Activated naive CD4-positive, alpha-beta T cell treated with anti-CD3 and anti-CD28 coated beads, Interleukin-2, amount 10 ng/mL, durations not matched to agents 7 days and 5 days (primary cell): ENCODE data around the gene BCL10.
A peak's percentile ranks its signal among the peaks of the same experiment; 100 is the strongest.

Source experiments
- CTCF ChIA-PET: fragments of 350-600 bp; sonication (Branson Sonifier 250); formaldehyde crosslinking; loops from one replicate; lab custom pipeline; 2021; ENCODE audit warnings: antibody characterized with exemption; lab: Charles Lee
- DNase-seq: peaks from one replicate; pipeline ENCODE4 v3.0.0-alpha.2; 2020
- H3K27ac Mint-ChIP-seq: one replicate; pipeline ENCODE4 v1.8.0; 2021; ENCODE audit warnings: mild to moderate bottlenecking, moderate library complexity, mixed read lengths
- H3K27me3 Mint-ChIP-seq: one replicate; pipeline ENCODE4 v1.8.0; 2021; ENCODE audit warnings: mild to moderate bottlenecking, mixed read lengths
- H3K36me3 Mint-ChIP-seq: one replicate; pipeline ENCODE4 v1.8.0; 2021; ENCODE audit warnings: mixed read lengths
- H3K4me1 Mint-ChIP-seq: one replicate; pipeline ENCODE4 v1.8.0; 2021; ENCODE audit warnings: mixed read lengths
- H3K4me3 Mint-ChIP-seq: one replicate; pipeline ENCODE4 v1.8.0; 2021; ENCODE audit warnings: mild to moderate bottlenecking, moderate library complexity, mixed read lengths
- H3K9me3 Mint-ChIP-seq: one replicate; pipeline ENCODE4 v1.8.0; 2021; ENCODE audit warnings: mixed read lengths

Gene BCL10

GRCh38 chr1:85276215-85276977 is at the start of gene BCL10:
TSS of gene BCL10 (minus strand) at chr1:85276632. CDS start at chr1:85276352, 280 bp downstream.
- peaks cover 47% of the 10 kb centered on the region for H3K4me1 Mint-ChIP-seq
- H3K9me3 Mint-ChIP-seq = no peaks in the 10 kb centered on the region
- DNase-seq = peak; percentile 98
- peaks cover 19% of the 10 kb centered on the region for H3K36me3 Mint-ChIP-seq
- H3K4me3 Mint-ChIP-seq = peak within 1 kb of the TSS; percentile 81
- H3K27ac Mint-ChIP-seq = peak within 1 kb of the TSS; percentile 86
- CTCF ChIA-PET = interaction anchor here (0.8 to 2.7 kb wide), 5 partner anchors 8 to 332 kb away, joined by 3 to 15 read pairs (median 3); partner anchors contain the start of gene C1orf52
- H3K27me3 Mint-ChIP-seq = peaks cover 20% of the 10 kb centered on the region

GRCh38 chr1:85325920-85326319 is 49.5 kb upstream of the BCL10 start:
- Mint-ChIP-seq H3K4me1 (no peaks in the 10 kb centered on the region), H3K9me3 (no peaks in the 10 kb centered on the region), H3K27ac (no peak overlapping the region), H3K36me3 (no peaks in the 10 kb centered on the region), H3K4me3 (no peak overlapping the region), H3K27me3 (peaks cover 11% of the 10 kb centered on the region)
- no peak for DNase-seq
- CTCF ChIA-PET = no interaction called here

GRCh38 chr1:85323770-85324169 is 47.3 kb upstream of the BCL10 start:
- CTCF ChIA-PET = interaction anchor here (0.8 to 1.3 kb wide), 2 partner anchors 15 to 21 kb away, joined by 3 to 5 read pairs; no protein-coding TSS in a partner anchor
- no peak overlapping the region for H3K4me3 Mint-ChIP-seq
- no peaks in the 10 kb centered on the region for H3K9me3 Mint-ChIP-seq
- no peak overlapping the region for H3K27ac Mint-ChIP-seq
- DNase-seq = no peak
- no peaks in the 10 kb centered on the region for H3K36me3 Mint-ChIP-seq
- no peaks in the 10 kb centered on the region for H3K4me1 Mint-ChIP-seq
- peaks cover 14% of the 10 kb centered on the region for H3K27me3 Mint-ChIP-seq

GRCh38 chr1:85322655-85323054 is 46.2 kb upstream of the BCL10 start:
- H3K4me3 Mint-ChIP-seq = no peak overlapping the region
- no peaks in the 10 kb centered on the region for H3K36me3 Mint-ChIP-seq
- no peaks in the 10 kb centered on the region for H3K9me3 Mint-ChIP-seq
- H3K27ac Mint-ChIP-seq = no peak overlapping the region
- DNase-seq = no peak
- no peaks in the 10 kb centered on the region for H3K4me1 Mint-ChIP-seq
- CTCF ChIA-PET = interaction anchor here (1.3 kb wide), 1 partner anchor 14 kb away, joined by 3 read pairs; no protein-coding TSS in a partner anchor
- H3K27me3 Mint-ChIP-seq = peaks cover 14% of the 10 kb centered on the region

- DNase-seq = no peak
- Mint-ChIP-seq H3K9me3 (no peaks in the 10 kb centered on the region), H3K4me1 (no peaks in the 10 kb centered on the region), H3K27ac (no peak overlapping the region), H3K36me3 (no peaks in the 10 kb centered on the region), H3K27me3 (peaks cover 23% of the 10 kb centered on the region), H3K4me3 (no peak overlapping the region)
- CTCF ChIA-PET = interaction anchor here (0.6 kb wide), 1 partner anchor 35 kb away, joined by 4 read pairs; no protein-coding TSS in a partner anchor
Observed at GRCh38 chr1:85321237-85321964, 45.0 kb upstream of the BCL10 start.

- H3K4me3 Mint-ChIP-seq = no peak overlapping the region
- H3K27me3 Mint-ChIP-seq = peaks cover 23% of the 10 kb centered on the region
- H3K4me1 Mint-ChIP-seq = no peaks in the 10 kb centered on the region
- no peak overlapping the region for H3K27ac Mint-ChIP-seq
- no peak for DNase-seq
- H3K9me3 Mint-ChIP-seq = no peaks in the 10 kb centered on the region
- CTCF ChIA-PET = no interaction called here
- no peaks in the 10 kb centered on the region for H3K36me3 Mint-ChIP-seq
Observed at GRCh38 chr1:85320371-85321131, 44.1 kb upstream of the BCL10 start.

GRCh38 chr1:85319931-85320330 is 43.5 kb upstream of the BCL10 start:
- H3K27me3 Mint-ChIP-seq = peaks cover 23% of the 10 kb centered on the region
- CTCF ChIA-PET = no interaction called here

GRCh38 chr1:85319491-85319890 is 43.1 kb upstream of the BCL10 start:
- no peak overlapping the region for H3K4me3 Mint-ChIP-seq
- CTCF ChIA-PET = no interaction called here
- no peak overlapping the region for H3K27ac Mint-ChIP-seq
- peaks cover 23% of the 10 kb centered on the region for H3K27me3 Mint-ChIP-seq
- H3K9me3 Mint-ChIP-seq = no peaks in the 10 kb centered on the region
- no peak for DNase-seq
- no peaks in the 10 kb centered on the region for H3K36me3 Mint-ChIP-seq
- H3K4me1 Mint-ChIP-seq = no peaks in the 10 kb centered on the region

More at GRCh38 chr1:85319931-85320330, 43.5 kb upstream of the BCL10 start:
- Mint-ChIP-seq H3K36me3 (no peaks in the 10 kb centered on the region), H3K4me3 (no peak overlapping the region), H3K9me3 (no peaks in the 10 kb centered on the region), H3K4me1 (no peaks in the 10 kb centered on the region), H3K27ac (no peak overlapping the region)
- no peak for DNase-seq

- no peaks in the 10 kb centered on the region for H3K36me3 Mint-ChIP-seq
- CTCF ChIA-PET = no interaction called here
- no peaks in the 10 kb centered on the region for H3K4me1 Mint-ChIP-seq
- no peaks in the 10 kb centered on the region for H3K9me3 Mint-ChIP-seq
- peaks cover 23% of the 10 kb centered on the region for H3K27me3 Mint-ChIP-seq
- no peak overlapping the region for H3K4me3 Mint-ChIP-seq
- H3K27ac Mint-ChIP-seq = no peak overlapping the region
- no peak for DNase-seq
Observed at GRCh38 chr1:85318217-85318616, 41.8 kb upstream of the BCL10 start.

- Mint-ChIP-seq H3K9me3 (no peaks in the 10 kb centered on the region), H3K4me3 (no peak overlapping the region), H3K4me1 (no peaks in the 10 kb centered on the region), H3K27ac (no peak overlapping the region), H3K36me3 (no peaks in the 10 kb centered on the region), H3K27me3 (peaks cover 23% of the 10 kb centered on the region)
- CTCF ChIA-PET = no interaction called here
- no peak for DNase-seq
Observed at GRCh38 chr1:85317560-85317959, 41.1 kb upstream of the BCL10 start.

GRCh38 chr1:85316321-85316720 is 39.9 kb upstream of the BCL10 start:
- Mint-ChIP-seq H3K27me3 (peaks cover 29% of the 10 kb centered on the region), H3K9me3 (no peaks in the 10 kb centered on the region), H3K27ac (no peak overlapping the region), H3K36me3 (no peaks in the 10 kb centered on the region), H3K4me1 (no peaks in the 10 kb centered on the region), H3K4me3 (no peak overlapping the region)
- DNase-seq = no peak
- CTCF ChIA-PET = no interaction called here

GRCh38 chr1:85315789-85316188 is 39.4 kb upstream of the BCL10 start:
- Mint-ChIP-seq H3K4me3 (no peak overlapping the region), H3K27me3 (peaks cover 27% of the 10 kb centered on the region), H3K27ac (no peak overlapping the region), H3K36me3 (no peaks in the 10 kb centered on the region), H3K9me3 (no peaks in the 10 kb centered on the region), H3K4me1 (no peaks in the 10 kb centered on the region)
- CTCF ChIA-PET = interaction anchor here (0.9 kb wide), 1 partner anchor 10 kb away, joined by 3 read pairs; no protein-coding TSS in a partner anchor
- no peak for DNase-seq

GRCh38 chr1:85314726-85315125 is 38.3 kb upstream of the BCL10 start:
- Mint-ChIP-seq H3K27ac (no peak overlapping the region), H3K27me3 (peaks cover 31% of the 10 kb centered on the region), H3K9me3 (no peaks in the 10 kb centered on the region), H3K36me3 (no peaks in the 10 kb centered on the region), H3K4me3 (no peak overlapping the region), H3K4me1 (no peaks in the 10 kb centered on the region)
- CTCF ChIA-PET = no interaction called here
- DNase-seq = no peak
